ENCODE results near the gene OMD.

Gene OMD

DNA sequence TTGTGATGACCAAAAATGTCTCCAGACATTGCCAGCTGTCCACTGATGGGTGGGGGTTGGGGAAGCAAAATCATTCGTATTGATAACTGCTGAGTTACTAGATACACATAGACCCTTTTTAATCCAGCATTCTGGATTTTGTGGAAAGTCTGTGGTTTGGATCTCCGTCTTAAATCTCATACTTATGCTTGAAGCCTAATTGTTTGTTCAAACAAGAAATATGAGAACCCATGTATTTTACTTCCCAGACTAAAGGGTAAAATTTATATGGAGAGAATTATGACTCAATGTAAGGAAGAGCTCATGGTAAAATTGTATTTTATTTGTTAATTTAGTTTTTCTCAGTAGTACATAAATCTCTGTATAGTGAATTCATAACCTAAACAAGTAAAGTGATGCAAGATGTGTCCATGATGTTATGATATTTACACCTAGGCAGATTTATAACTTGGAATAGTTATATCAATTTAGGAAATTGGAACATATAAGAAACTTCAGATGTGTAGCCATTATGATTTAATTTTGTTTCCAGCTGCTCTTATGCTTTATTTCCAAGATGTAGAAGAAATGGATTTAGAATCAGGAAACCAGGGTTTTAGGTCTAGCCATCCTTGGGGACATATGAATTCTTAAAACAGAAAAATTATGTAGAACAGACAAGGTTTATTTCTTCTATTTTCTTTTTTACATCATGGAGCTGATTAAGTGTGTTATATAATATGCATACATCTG, 15.4 kb downstream of the OMD start:
- DNase-seq = no peak

DNA sequence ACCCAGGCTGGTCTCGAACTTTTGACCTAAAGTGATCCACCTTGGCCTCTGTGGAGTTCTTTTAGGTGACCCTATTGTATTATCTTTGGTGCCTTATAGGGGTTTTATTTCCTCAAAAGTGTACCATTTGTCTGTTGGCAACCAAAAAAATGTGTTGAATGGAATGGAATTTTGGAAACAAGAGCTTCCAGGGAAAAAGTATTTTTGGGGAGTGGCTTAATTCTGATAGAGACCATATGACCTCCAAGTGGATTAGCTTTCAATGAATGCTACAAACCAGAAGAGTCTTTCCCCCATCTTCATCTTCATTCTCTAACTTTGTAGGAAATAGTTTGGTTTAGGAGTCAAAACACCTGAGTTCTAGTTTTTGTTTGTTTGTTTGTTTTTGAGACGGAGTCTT, 16.5 kb downstream of the OMD start:
- DNase-seq = no peak

DNA sequence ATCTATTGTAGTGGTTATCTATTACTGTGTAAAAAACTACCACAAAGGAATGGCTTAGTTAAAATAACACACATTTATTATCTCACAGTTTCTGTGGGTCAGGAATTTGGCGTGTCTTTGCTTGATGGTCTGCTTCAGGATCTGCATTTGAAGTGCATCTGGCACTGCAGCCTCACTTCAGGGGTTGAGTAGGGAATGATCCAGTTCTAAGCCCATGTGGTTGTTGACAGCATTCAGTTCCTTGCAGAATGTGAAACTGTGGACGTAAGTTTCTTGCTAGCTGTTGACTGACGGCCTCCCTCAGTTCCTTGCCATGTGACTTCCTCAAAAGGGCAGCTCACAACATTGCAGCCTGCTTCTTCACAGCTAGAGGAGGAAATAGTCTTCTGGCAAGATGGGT, 17.8 kb downstream of the OMD start:
- DNase-seq = peak; percentile 11

DNA sequence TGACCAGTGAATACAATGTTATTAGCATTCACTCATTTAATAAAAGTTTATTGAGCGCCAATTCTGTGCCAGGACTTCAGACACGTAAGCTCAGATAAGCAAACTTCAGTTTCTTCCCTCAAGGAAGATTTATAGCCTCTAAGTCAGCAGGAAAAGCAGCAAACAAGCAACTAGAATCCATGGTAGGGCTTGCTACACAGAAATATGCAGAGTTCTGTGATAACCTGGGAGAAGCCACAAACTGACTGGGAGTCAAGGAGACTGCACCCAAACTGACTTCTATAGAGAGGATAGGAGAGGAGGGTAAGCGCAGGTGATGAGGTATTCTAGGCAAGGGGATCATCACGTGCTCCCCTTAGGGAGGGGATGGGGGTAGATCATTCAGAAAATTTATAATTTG, 18.5 kb downstream of the OMD start:
- no peak for DNase-seq

DNA sequence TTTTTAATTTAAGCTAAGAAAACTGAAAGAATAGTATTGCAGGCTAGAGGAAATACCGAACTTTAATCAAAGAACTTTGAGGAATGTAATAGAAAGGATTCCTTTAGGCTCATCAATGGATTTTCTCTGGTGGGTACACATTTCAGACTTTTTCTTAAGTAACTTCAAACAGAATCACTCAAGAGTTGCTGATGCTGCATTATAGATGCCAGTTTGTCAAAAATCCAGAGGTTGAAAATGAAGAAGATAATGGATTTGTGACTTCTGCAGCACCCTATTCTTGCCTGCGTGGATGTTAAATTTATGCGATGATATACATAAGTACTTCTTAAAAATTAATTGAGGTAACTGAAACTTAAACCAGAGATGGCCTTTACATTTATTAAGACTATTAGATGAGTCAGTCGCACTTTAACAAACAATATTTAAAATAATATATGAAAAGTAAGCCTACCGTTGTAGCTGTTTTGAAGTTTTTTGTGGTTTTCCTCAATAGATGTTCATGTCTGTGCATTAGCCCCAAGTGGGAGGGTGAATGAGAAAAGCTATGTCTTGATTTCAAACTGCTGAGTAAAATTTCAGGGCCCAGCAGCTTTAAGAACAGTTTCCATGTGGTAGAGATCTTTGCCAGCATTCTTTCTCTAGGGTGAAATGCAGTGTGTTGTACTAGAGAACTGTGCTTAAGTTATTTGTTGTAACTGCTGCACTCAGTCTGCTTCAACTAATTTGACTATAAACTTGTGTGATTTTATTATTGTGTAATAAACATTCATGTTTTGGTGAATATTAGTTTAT, 20.0 kb downstream of the OMD start, which contains the start of gene OGN:
OGN (minus strand) TSS at position 537 of the 795 bp plus-strand sequence. CDS start 1,171 bp downstream, outside the sequence.
- DNase-seq = no peak

DNA sequence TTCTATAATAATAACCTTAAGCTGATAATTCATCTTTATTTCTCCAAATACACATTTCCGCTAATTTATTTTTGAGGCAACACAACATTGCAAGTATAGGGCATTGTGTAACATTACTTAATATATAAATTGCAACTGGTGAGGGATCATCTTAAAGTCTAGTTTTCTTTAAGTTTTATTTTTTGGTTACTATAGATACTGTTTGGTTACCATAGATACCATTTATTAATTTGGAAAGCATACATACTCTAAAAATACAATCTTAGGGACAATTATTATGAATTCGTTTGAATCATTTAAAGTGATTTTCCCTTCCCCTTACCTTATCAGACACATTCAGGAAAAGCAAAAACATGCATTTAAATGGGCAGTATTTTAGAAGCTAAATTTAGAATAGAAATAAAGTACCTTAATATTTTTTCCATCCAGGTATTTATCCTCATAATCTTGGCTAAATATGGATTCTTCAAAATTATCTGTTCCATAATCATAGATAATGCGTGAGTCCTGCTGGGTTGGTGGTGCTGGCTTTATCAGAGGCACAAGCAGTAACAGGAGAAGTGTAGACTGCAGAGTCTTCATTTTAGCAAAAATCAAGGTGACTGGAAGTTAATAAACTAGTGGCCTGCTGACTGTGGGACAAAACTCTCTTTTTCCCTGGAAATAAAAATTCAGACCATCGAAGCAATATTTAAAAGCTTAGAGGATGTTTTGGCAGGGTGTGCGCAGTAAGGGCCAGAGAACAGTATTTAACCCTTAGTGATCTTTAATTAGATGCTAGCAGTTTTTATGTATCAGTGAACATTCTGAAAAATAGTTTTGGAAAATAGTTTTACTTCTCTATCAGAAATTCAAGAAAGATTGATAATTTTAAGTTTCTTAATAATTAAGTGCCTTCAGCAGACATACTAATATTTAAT, 21.2 kb downstream of the OMD start:
- no peak for DNase-seq

DNA sequence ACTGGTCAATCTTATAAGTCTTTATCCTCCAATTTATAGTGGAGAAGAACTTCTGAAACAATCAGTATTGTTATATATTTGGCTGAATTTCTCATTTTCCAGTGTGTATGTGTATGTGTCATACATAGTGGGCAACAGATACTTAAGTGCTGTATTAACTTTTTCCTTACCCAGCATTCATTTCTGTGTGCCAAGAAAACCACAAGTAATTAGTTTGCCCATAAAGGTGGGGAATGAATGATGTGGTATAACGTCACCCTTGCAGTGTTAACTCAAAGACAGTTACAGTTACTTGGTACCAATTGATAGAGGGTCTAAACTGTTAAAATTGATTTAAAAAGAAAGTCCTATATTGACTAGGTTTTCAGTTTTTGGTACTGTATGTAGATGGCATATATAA, 21.9 kb downstream of the OMD start:
- no peak for DNase-seq

DNA sequence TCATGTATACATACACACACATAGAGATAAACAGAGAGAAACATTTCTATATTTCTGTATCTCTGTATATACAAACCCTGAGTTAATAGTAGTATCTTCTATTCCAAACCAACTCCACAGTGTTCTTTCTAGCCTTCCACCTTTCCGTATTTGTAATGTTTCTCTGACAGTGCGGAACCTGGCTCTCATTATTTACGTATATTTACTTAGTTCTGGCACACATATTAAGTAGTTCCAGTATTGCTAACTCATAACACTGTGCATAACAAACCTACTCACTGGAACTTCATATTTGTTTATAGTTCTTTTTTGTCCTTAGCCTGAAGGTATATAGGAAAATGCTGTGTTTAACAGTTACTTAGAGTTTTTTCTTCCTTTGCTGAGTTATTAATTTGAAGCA, 26.4 kb downstream of the OMD start:
- DNase-seq = no peak

DNA sequence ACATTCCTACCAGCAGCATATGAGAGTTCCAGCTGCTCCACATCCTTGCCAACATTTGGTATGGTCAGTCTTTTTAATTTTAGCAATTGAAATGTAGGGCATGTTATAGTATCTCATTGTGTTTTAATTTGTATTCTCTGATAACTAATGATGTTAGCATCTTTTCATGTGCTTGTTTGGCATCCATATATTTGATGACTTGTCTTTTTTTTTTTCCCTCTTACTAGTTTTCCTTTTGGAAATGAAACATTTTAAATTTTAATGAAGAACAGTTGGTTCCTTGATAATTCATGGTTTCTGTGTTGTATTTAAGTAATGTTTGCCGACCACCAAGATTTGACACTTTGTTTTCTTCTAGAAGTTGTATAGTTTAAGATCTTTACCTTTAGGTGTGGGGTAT, 28.7 kb downstream of the OMD start:
- DNase-seq = no peak

DNA sequence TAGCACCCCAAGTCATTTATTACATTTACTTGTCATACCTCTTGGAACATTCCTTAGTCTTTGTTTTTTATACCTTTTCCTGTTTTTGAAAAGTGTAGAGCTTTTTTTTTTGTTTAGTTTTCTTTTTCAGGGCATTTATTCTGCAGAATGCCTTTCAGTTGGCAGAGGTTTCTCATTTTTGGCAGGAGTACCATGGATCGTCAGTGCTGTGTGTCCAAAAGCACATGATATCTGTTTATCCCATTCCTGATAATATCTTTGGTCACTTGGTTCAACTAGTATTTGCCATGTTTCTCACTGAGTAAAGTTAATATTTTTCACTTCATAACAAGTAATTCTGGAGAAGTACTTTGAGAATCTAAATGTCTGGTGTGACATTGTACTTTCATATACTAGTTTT, 30.6 kb downstream of the OMD start:
- no peak for DNase-seq

DNA sequence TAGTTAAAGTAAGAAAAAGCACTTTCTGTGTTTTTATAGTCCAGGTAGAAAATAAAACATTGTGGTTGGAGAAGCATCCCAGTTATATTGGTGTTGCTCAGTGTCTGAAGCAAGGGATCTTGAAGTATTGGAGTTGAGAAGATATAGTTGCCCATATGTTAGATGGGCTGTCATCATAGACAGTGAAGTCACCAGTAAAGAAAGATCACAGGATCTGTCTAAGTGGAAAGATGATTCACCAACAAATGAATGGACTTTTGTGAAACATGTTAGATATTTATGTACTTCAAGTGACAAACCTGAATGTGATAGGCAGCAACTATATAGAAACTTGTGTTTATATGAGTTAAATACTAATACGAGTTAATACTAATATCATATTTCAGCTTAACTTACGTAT, 31.6 kb downstream of the OMD start:
- DNase-seq = no peak

DNA sequence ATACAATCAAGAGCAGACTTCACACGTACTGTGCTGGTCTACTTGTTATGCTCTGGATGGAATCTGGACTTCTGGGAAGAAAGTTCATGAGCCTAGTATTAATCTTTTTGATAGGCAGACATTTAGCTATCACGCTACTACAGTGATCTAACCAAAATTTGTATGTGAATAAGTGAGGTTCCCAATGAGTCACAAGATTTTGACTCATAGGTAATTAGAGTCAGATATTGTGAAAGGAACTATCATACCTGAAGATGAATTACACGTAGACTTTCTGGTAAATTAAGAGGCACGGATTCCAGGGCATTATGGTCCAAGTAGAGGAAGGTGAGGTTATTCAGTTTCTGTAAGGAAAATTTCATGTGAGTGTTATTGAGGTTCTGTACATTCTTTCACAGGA, 38.3 kb downstream of the OMD start:
- DNase-seq = no peak

DNA sequence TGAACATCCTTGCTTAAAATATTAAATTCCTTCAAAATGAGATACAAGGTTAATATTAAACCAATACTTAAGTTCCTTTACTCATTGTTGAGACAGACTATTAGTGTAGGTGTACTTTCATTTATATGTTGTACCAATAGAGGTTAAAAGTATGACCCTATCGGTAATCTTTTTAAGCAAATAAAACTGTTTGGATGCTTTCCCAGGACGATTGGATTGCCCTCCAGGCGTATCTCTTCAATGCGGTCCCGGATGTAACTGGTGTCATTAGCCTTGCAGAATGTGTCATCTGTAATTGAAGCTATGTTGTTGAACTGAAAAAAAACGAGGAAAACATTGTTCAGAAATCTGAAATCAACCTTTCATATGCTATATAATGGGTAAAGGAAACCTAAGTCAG, 38.8 kb downstream of the OMD start:
- no peak for DNase-seq

DNA sequence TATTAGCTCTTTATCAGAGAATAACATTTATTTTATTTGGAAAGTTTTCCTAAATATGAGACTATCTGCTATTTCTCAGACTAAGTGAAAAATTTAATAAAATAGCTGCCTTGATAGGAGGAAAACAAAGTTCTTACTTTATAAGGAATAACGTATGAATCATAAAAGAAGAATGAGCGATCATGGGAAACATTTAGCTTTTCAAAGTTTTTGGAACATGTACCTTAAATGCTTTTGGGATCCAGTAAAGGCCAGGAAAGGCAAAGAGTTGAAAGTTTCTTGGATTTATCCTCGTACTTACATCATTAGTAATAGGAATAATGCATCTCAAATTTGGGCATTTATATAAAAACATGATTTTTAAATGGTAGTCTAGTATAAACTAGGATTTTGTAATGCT, 39.3 kb downstream of the OMD start:
- DNase-seq = no peak

DNA sequence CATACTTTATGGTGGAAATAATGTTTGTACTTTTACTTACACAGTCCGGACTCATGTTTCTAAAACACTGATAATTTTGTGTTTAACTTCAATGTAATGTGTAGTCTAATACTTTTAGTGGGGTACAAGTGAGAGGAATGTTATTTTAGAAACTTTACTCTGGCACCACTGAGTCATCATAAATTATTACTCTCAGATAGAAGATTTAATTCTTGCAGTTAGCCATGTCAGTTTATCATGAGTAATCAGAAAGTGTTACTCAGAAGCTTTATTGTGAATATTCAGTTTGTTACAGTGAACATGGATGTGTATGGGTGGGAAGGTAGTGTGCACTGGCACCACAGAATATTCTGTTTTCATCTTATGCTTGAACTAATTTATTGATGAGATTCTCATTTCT, 39.9 kb downstream of the OMD start:
- no peak for DNase-seq

DNA sequence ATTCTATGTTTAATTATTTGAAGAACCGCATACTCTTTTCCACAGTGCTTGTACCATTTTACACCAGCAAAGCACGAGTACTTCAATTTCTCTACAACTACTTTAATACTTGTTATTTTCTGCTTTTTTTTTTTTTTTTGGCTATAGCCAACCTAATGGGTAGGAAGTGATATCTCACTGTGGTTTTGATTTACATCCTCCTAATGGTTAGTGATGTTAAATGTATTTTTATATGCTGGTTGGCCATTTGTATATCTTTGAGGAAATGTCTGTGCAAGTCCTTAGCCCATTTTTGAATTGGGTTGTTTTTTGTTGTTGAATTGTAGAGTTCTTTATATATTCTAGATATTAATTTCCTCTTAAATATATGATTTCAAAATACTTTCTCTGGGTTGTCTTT, 42.5 kb downstream of the OMD start:
- no peak for DNase-seq

DNA sequence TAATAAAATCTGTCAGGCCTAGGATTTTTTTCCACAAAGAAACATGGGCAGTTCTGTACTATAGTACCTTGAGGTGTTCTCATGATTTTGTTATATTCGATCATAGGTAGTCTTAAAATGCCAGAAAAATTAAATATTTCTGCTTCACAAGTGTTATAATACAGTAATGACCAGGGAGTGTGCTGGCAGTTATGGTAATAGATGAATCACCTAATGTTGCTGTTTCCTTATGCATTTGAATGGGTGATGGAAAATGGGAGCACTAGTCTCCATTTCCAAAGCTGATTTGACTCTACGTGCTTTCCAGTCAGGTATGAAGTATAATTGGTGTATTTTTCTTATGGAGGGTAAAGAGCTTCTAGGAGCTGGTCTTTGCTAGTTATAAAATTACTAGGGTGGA, 43.7 kb downstream of the OMD start:
- no peak for DNase-seq

DNA sequence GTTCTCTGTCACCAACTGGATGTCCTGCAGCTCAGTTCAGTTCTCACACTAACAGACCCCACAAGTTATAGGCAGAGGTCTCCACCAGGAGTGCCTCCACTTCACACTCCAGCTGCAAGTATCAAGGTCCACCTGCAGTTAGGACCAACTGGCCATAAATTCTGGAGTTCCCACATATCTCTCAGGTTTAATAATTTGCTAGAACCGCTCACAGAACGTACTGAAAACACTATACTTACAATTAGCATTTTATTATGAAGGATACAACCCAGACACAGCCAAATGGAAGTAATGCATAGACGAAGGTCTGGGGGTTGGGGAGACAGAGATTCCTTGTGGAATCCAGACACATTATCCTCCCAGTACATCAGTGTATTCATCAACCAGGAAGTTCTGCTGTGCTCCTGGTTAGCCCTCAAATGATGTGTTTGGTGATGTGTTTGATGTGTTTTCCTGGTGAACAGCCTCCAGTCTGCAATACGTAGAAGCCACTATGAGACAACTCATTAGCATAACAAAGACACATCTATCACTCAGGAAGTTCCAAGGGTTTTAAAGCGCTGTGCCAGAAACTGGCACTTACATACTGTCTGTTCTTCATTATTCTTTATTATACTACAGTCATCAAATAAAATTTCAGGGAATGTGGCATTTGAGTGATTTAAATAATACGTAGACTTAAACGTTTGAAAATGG, 45.3 kb downstream of the OMD start:
- DNase-seq = no peak

DNA sequence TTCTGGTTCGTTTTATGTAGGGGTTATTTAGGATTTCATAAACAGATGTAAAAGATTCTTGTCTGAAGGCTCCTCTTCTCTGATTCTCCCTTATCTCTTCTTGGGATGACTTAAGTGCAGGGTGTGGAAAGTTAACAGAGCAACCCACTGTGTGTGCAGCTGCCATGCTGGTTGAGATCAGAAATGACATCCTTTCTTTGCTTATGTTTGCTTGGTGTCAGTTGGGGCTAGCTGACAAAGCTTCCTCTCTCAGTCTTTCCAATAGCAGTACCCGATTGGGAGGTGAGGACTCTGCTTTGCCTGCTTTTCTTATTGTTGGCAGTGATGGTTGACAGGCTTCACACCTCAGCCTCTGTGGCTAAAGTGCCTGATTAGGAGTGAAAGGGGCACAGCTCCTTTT, 46.4 kb downstream of the OMD start:
- no peak for DNase-seq

DNA sequence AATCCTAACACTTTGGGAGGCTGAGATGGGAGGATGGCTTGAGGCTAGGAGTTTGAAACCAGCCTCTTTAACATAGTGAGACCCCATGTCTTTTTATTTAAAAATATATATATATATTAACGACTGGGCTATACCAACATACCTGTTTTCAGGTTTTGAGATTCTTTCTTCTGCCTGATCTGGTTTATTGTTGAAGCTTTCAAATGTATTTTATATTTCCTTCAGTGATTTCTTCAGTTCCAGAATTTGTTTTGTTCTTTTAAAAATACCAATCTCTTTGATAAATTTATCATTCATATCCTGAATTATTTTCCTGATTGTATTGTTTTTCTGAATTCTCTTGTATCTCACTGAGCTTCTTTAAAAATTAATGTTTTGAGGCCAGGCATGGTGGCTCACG, 51.1 kb downstream of the OMD start:
- DNase-seq = no peak

DNA sequence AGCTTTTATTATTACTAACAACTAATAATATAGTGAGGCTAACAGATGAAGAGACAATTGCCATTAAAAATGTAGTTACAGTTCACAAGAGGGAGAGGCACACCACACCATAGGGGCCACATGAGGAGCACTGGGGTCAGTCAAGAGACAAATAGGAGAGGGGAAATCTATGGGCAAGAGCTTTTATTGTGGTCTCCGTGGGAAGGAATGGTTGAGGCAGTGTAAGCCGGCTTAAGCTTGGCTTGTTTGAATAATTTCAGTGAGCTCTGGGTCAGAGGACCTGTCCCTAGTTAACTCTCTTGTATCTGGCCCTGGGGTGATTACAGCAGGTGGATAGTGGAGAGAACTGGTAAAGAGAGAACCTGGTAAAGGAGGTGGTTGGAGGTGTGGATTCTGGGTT, 55.2 kb downstream of the OMD start:
- no peak for DNase-seq
